Testis (tissue), 3 donors: ENCODE results near the gene VPS37B. TPM values are rescaled to one million over a fixed set of nuclear protein-coding genes. Genes with fewer than 3 reads are reported as not detected.
A peak's percentile ranks its signal among the peaks of the same experiment; 100 is the strongest.
"Not testable (repeated sequence)": the region's sequence is repeated elsewhere in the genome, so short reads cannot be mapped to it uniquely, and the experiment has no call there.

Experiments
- DNase-seq: peaks from one replicate; pipeline ENCODE4 v3.0.0-alpha.2; 2019
- H3K27ac ChIP-seq, 2 donors: fragments of 200-600 bp; sonication (generic); one replicate each; pipeline ENCODE4 v1.5.1; 2019
- H3K27me3 ChIP-seq: fragments of 200-600 bp; sonication (generic); one replicate; pipeline ENCODE4 v1.5.1; 2019
- H3K36me3 ChIP-seq: fragments of 200-600 bp; sonication (generic); one replicate; pipeline ENCODE4 v1.5.1; 2017; ENCODE audit warnings: low read depth; ENCODE audit errors: missing control alignments
- H3K4me1 ChIP-seq: fragments of 200-600 bp; sonication (generic); one replicate; pipeline ENCODE4 v1.5.1; 2019
- H3K4me3 ChIP-seq, 2 donors: fragments of 200-600 bp; sonication (generic); one replicate each; pipeline ENCODE4 v1.5.1; 2017 to 2019
- H3K9me3 ChIP-seq: fragments of 200-600 bp; sonication (generic); one replicate; pipeline ENCODE4 v1.5.1; 2017
- POLR2A ChIP-seq: fragments of 450-650 bp; IDR thresholded peaks from one replicate; pipeline ENCODE4 v1.6.1; 2017; ENCODE audit warnings: antibody characterized with exemption, mild to moderate bottlenecking, moderate library complexity
- WGBS, 2 donors: methylation state at CpG; one replicate each; pipeline ENCODE4 v1.1.5; 2018; 5-methylcytosine and 5-hydroxymethylcytosine counted together
- intact Hi-C: fragments of 100-400 bp; cut with DNase I; formaldehyde crosslinking; loops from one replicate; pipeline ENCODE4 v1.15.1; 2023; ENCODE audit warnings: low total_unique reads
- polyA plus RNA-seq: library from polyadenylated mRNA; stranded (reverse); fragments of 350-450 nt; fragmentation: Illumina TruSeq; extraction: RNeasy Lipid Tissue Mini Kit (QIAGEN cat#74804); gene quantifications from one replicate; pipeline ENCODE4 v1.2.3, GENCODE V29; 2014; ENCODE audit warnings: low read depth, low replicate concordance; ENCODE audit not compliant: insufficient read depth
- total RNA-seq, 2 donors: library from RNA; depleted of rRNA; stranded (reverse); fragments of >200 nt; gene quantifications; one replicate each; pipeline ENCODE4 v1.2.3, GENCODE V29; 2016
- TF ChIP-seq, protein P1 (sequence below), 3 experiments: fragments of 450-650 bp in 2 of 3; fragments of 200-600 bp in 1 of 3; sonication (generic) in 1 of 3; IDR thresholded peaks; one replicate each; pipeline ENCODE4 v1.5.1; 2016 to 2019; ENCODE audit warnings: antibody characterized with exemption in 3 of 3, mild to moderate bottlenecking in 2 of 3, moderate library complexity in 1 of 3

The VPS37B gene
- total and polyA plus RNA-seq, 3 donors from 2014 or later = 38.0 to 90.1 (median 75.8) TPM

- Histone ChIP-seq H3K36me3 (no peaks in the 10 kb centered on the region), H3K27me3 (no peaks in the 10 kb centered on the region), H3K4me1 (peaks cover 2% of the 10 kb centered on the region), H3K9me3 (no peaks in the 10 kb centered on the region), H3K27ac (no peak overlapping the region), H3K4me3 (no peak overlapping the region)
- no peak for TF ChIP-seq POLR2A
- 64 to 79% methylated on average over 6 of the region's 6 CpGs for WGBS, 2 donors
- DNase-seq = no peak
- intact Hi-C loops = no loop called here
These were observed 4.0 kb upstream of the VPS37B start for GRCh38 chr12:122899887-122900286.

DNA sequence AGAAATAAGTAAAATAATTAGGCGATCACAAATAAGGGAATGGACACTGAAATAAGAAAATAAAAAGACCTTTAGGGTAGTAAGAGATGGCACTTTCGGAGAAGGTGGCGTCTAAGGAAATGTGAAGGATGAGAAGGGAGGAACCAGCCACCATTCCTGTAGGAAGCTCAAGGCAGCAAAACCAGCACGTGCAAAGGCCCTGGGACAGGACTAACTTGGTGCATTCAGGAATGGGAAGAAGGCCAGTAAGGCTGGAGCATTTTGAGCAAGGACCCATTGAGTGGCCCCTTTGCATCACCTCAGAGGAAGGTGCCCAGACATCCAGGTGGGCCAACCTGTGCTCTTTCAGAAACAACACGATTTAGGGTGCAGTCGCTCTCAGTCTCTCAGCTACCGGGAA, 738 bp upstream of the VPS37B start:
- peak overlapping the region in 1 of 2 donors; percentile 8 for H3K27ac ChIP-seq
- H3K4me1 ChIP-seq = peaks cover 28% of the 10 kb centered on the region
- 39 to 66% methylated on average over 7 of the region's 7 CpGs for whole genome bisulfite sequencing, 2 donors

GRCh38 chr12:122895320-122895703, 612 bp downstream of the VPS37B start:
- Histone ChIP-seq H3K4me1 (peaks cover 37% of the 10 kb centered on the region), H3K27ac (peak overlapping the region; percentile 89 to 96), H3K4me3 (peak overlapping the region; percentile 89 to 99), H3K36me3 (no peaks in the 10 kb centered on the region), H3K9me3 (no peaks in the 10 kb centered on the region), H3K27me3 (no peaks in the 10 kb centered on the region)
- intact Hi-C loops = no loop called here
- WGBS, 2 donors = 2 to 7% methylated on average over 9 of the region's 9 CpGs
- no peak for DNase-seq
- no peak for TF ChIP-seq POLR2A
- TF ChIP-seq, protein P1, sequence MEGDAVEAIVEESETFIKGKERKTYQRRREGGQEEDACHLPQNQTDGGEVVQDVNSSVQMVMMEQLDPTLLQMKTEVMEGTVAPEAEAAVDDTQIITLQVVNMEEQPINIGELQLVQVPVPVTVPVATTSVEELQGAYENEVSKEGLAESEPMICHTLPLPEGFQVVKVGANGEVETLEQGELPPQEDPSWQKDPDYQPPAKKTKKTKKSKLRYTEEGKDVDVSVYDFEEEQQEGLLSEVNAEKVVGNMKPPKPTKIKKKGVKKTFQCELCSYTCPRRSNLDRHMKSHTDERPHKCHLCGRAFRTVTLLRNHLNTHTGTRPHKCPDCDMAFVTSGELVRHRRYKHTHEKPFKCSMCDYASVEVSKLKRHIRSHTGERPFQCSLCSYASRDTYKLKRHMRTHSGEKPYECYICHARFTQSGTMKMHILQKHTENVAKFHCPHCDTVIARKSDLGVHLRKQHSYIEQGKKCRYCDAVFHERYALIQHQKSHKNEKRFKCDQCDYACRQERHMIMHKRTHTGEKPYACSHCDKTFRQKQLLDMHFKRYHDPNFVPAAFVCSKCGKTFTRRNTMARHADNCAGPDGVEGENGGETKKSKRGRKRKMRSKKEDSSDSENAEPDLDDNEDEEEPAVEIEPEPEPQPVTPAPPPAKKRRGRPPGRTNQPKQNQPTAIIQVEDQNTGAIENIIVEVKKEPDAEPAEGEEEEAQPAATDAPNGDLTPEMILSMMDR (IDR thresholded peaks at IDR 0.05) = no peak

More for the DNA sequence above, 738 bp upstream of the VPS37B start:
- TF ChIP-seq, protein P1 (IDR thresholded peaks at IDR 0.05) = no peak
- TF ChIP-seq POLR2A = no peak
- Histone ChIP-seq H3K27me3 (no peaks in the 10 kb centered on the region), H3K9me3 (no peaks in the 10 kb centered on the region), H3K4me3 (no peak overlapping the region), H3K36me3 (no peaks in the 10 kb centered on the region)
- DNase-seq = no peak
- intact Hi-C loops = no loop called here

- peak overlapping the region; percentile 89 to 96 for H3K27ac ChIP-seq
- H3K27me3 ChIP-seq = no peaks in the 10 kb centered on the region
- TF ChIP-seq POLR2A = no peak
- TF ChIP-seq, protein P1 (IDR thresholded peaks at IDR 0.05) = no peak
- no peaks in the 10 kb centered on the region for H3K36me3 ChIP-seq
- WGBS, 2 donors = 19 to 23% methylated on average over 15 of the region's 15 CpGs
- no peak for DNase-seq
- peak overlapping the region; percentile 89 to 99 for H3K4me3 ChIP-seq
- H3K4me1 ChIP-seq = peaks cover 38% of the 10 kb centered on the region
- intact Hi-C loops = no loop called here
- H3K9me3 ChIP-seq = no peaks in the 10 kb centered on the region
These were observed 1.5 kb downstream of the VPS37B start for GRCh38 chr12:122894193-122895121.

- no peaks in the 10 kb centered on the region for H3K36me3 ChIP-seq
- 77 to 79% methylated on average over 7 of the region's 7 CpGs for WGBS, 2 donors
- H3K27ac ChIP-seq = peak overlapping the region in 1 of 2 donors; percentile 89
- H3K9me3 ChIP-seq = no peaks in the 10 kb centered on the region
- H3K27me3 ChIP-seq = no peaks in the 10 kb centered on the region
- intact Hi-C loops = no loop called here
- no peak overlapping the region for H3K4me3 ChIP-seq
- TF ChIP-seq POLR2A = no peak
- no peak for DNase-seq
- peaks cover 48% of the 10 kb centered on the region for H3K4me1 ChIP-seq
These were observed 2.4 kb downstream of the VPS37B start for GRCh38 chr12:122893208-122894153.

- H3K4me1 ChIP-seq = peaks cover 56% of the 10 kb centered on the region
- 92 to 96% methylated on average over 9 of the region's 9 CpGs for WGBS, 2 donors
- DNase-seq, H3K27me3 ChIP-seq, H3K27ac ChIP-seq, H3K9me3 ChIP-seq, H3K36me3 ChIP-seq, H3K4me3 ChIP-seq, intact Hi-C loops: not testable (repeated sequence)
These were observed 3.2 kb downstream of the VPS37B start for GRCh38 chr12:122892724-122893123.
